T-helper 1 cell (primary cell): Measurements from ENCODE around the gene SIRPD.
"Not testable (repeated sequence)": the region's sequence is repeated elsewhere in the genome, so short reads cannot be mapped to it uniquely, and the experiment has no call there.

Experiments
- DNase-seq, 5 donors: peaks; one replicate each; pipeline ENCODE4 v3.0.0-alpha.2; 2012 to 2020
- total RNA-seq, 4 donors: gene quantifications; one replicate each; lab custom pipeline; 2026; lab: John Stamatoyannopoulos, UW

Gene SIRPD
- 0 reads per million in 4 donors for total RNA-seq

- DNase-seq, result no peak
Measured at GRCh38 chr20:1557605-1558004, at the start of gene SIRPD. Gene SIRPD (minus strand): TSS chr20:1557705. CDS start chr20:1557653, 52 bp downstream.

- no peak for DNase-seq
Measured at GRCh38 chr20:1600736-1601135, 43.2 kb upstream of the SIRPD start.

GRCh38 chr20:1595333-1595732 is 37.8 kb upstream of the SIRPD start:
- no peak for DNase-seq

DNA sequence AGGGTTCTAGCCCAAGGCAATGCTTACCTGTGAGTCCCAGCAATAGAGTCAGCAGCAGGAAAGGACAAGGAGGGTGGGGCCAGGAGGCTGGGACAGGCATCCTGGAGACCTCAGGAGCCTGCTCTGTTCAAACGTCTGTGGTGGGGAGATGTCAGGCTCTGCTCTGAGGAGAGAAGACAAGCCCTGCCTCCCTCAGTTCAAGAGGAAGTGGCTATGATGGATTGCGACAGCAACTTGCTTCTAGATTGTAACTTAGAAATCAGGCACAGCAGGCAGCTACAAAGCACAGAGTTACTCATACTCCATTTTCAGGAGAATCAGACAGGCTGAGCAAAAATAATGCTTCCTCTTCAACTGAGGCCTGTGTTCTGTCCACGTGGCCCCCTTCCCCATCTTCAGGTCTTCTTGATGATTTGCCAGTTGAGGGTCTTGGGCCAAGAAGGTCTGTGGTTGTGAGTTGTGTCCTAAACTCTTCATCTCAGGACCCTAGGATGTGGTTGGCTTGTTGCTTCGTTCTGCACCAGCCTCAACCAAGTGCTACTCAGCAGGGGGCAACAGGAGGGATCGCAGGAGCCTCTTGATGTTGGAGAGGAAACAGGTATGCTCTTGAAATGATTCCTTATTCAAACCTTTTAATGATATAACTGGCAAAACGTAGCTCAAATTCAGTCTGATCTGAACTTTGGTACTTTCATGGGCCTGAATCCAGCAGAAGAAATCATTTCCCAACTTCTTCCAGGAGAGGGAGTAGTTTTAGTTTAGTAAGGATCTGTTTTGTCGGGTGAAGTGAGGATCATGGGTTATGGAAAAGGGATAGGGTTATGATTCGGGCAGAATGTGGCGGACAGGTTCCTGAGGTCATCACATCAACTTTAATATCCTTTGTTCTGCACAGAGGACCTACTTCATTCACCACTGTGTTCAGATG is 31.3 kb upstream of the SIRPD start:
- no peak for DNase-seq

DNA sequence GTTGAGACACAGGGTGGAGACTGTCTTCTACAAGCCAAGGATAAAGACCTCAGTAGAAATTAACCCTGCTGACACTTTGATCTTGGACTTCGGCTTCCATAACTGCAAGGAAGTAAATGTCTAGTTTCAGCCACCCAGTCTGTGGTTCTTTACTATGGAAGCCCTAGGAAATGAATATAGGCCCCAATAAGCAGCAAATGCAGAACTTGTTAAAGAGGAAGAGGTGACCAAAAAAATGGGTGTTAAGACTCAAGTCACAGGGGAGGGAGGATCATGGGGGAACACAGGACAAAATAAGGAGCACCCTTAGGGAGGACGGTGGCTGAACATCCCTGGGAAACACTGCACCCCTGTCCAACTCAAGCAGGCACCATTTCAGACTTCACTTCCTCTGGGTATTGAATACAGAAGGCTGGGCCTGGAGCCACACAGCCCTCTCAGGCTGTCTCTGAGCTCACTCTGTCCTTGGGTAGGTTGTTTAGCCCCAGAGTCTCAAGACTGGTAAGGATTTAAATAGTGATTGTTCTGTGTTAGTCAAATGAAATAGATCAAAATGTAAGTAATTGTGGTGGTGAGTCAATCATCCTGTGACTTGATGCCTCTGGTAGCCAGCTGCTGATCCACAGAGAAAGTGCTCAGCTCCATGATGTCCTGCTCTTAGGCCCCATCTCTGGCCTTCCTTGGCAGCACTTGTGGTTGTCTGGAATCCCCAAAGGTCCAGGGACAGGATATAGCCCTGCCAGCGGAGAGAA is 30.5 kb upstream of the SIRPD start:
- no peak for DNase-seq

GRCh38 chr20:1579488-1579887 is 22.0 kb upstream of the SIRPD start:
- no peak for DNase-seq

- DNase-seq, result no peak
Measured at GRCh38 chr20:1577906-1578305, 20.4 kb upstream of the SIRPD start.

- not testable (repeated sequence) for DNase-seq
Measured at GRCh38 chr20:1577313-1577712, 19.8 kb upstream of the SIRPD start.

GRCh38 chr20:1576641-1577040 is 19.1 kb upstream of the SIRPD start:
- DNase-seq, result peak in 1 of 5 donors; percentile 0

DNA sequence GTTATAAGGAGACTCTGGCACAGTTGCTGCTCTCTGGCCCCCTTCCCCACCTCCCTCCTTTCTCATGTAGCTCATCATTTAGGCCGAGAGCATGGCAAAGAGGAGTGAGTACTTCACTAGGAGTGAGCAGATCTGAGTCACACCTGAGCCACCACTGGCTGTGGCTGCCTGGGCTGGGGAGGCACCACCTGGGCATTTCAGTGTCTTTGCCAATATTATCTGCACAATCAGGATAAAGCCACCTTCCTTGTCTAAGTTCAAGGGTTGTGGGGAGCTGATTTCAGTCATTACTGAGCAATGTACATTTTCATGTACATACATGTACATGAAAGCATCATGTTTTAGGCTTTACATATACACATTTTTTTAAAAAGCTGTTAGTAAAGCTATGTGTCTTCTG is 18.5 kb upstream of the SIRPD start:
- DNase-seq, result peak in 1 of 5 donors; percentile 0

- not testable (repeated sequence) for DNase-seq
Measured at GRCh38 chr20:1571583-1571982, 14.1 kb upstream of the SIRPD start.

- DNase-seq, result no peak
Measured at GRCh38 chr20:1569415-1569881, 11.9 kb upstream of the SIRPD start.

DNA sequence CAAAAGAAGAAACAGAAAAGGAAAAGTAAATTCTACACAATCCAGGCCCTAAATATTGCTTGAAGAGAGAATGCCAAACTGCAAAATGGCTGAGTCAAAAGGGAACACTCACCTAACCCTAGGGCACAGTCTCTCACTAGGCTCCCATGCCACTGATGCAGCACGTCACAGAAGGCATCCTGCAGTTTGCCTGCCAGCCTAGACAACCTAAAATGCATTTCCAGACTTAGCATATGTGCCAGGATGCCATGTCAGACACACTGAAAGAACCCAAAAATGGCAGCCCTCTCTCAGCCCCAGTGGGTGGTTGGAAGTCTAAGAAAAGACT is 10.6 kb upstream of the SIRPD start:
- no peak for DNase-seq

DNA sequence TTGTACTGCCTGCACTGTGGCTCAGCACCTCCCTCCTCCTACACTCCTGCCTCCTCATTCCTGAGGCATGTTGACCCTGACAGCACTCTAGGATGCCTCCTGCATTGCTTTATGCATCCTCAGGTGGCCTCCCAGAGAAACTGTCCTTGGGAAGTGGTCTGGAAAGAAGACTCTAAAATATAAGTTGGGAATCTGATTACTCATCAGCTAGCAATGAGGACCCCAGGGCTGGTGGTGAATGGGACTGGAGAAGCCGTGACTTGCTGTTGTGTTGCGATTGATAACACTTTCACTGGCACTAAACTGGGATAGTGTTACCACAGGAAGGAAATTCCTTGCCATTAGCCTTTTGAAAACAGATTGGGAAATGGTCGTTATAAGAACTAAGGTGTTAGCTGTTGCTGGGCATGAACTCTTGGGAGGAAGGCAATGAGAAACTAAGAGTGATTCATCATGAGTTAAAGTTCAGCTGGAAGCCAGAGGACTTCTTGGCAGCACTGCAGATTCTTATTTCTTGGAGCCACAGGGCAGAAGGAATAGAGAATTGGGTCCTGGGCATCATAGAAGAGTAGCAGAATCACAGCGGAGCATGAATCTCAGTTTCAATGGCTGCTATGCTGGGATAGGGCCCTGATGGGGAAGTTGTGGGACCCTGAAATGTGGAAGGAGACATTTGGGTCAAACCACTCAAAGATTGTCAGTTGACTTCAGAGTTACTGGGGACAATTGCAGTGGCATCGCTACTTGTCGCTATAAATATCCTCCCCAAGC is 10.1 kb upstream of the SIRPD start:
- DNase-seq, result no peak

- no peak for DNase-seq
Measured at GRCh38 chr20:1566701-1567100, 9.2 kb upstream of the SIRPD start.

DNA sequence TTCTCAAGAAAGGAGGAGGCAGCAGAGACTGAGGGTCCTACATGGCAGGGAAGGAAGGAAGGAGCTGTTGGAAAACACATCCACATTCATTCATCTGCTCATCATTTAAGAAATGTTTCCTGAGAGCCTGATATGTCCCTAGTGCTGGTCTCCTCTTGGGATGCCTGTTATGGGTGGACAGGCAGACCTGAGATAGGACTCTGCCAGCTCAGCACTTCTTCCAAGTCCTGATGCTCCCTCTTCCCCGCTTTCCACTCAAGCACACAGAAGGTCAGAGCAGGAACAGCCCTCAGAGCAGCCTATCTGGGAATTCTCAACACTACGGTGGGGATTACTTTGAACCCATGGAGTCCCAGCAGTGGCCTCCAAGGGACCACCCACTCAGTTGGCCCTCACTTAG is 8.0 kb upstream of the SIRPD start:
- DNase-seq, result peak in 1 of 5 donors; percentile 0

DNA sequence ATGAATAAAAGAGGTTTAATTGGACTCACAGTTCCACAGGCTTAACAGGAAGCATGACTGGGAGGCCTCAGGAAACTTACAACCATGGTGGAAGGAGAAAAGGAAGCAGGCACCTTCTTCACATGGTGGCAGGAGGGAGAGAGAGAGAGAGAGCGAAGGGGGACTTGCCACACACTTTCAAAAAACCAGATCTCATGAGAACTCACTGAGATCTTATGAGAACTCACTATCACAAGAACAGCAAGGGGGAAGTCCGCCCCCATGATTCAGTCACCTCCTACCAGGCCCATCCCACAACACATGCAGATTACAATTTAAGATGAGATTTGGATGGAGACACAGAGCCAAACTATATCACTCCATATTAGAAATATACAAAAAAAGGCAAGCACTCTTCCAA is 6.1 kb upstream of the SIRPD start:
- DNase-seq, result no peak

DNA sequence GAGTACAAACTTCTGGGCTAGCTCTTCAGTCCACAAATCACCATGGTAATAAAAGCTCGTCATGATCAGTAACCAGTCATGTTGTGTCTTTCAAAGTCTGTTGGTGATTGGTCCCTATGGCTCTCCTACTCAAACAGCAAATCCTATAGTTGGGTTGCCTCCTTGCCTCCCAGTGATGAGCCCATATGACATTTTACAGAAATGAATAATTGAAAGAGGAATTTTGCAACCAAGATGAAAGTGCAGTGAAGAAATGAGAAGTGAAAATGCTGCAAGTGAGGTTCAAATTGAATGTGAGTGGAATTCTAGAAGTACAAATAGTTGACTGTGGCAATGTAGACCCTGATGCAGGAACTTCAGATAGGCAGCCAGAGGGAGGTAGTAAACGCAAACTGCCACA is 5.1 kb upstream of the SIRPD start:
- no peak for DNase-seq

GRCh38 chr20:1561350-1561749 is 3.8 kb upstream of the SIRPD start:
- no peak for DNase-seq

- peak in 1 of 5 donors; percentile 23 for DNase-seq
Measured at GRCh38 chr20:1555952-1556351, 1.6 kb downstream of the SIRPD start.

GRCh38 chr20:1539816-1540419 is 17.6 kb downstream of the SIRPD start:
- DNase-seq, result no peak

GRCh38 chr20:1538655-1539054 is 18.9 kb downstream of the SIRPD start:
- DNase-seq, result no peak

- DNase-seq, result no peak
Measured at GRCh38 chr20:1537731-1538058, 19.8 kb downstream of the SIRPD start.
